ENCODE measurements around the gene IFI27L1.

The IFI27L1 gene

GRCh38 chr14:94122438-94122837 lies 41.3 kb downstream of the IFI27L1 start:
- Histone ChIP-seq H3K9me3 (peaks cover 0 to 20% (median 17%) of the 10 kb centered on the region in 3 donors), H3K4me3 (no peak overlapping the region), H3K4me1 (peaks cover 0 to 6% (median 2%) of the 10 kb centered on the region in 4 donors), H3K27ac (no peak overlapping the region), H3K36me3 (peaks cover 0 to 10% (median 0%) of the 10 kb centered on the region in 3 donors), H3K27me3 (no peaks in the 10 kb centered on the region)
- DNase-seq, result peak in 1 of 2 donors; percentile 31
- intact Hi-C loops (cut with DNase I; ENCODE audit: low total_unique reads), result no loop called here
- TF ChIP-seq, protein P1, sequence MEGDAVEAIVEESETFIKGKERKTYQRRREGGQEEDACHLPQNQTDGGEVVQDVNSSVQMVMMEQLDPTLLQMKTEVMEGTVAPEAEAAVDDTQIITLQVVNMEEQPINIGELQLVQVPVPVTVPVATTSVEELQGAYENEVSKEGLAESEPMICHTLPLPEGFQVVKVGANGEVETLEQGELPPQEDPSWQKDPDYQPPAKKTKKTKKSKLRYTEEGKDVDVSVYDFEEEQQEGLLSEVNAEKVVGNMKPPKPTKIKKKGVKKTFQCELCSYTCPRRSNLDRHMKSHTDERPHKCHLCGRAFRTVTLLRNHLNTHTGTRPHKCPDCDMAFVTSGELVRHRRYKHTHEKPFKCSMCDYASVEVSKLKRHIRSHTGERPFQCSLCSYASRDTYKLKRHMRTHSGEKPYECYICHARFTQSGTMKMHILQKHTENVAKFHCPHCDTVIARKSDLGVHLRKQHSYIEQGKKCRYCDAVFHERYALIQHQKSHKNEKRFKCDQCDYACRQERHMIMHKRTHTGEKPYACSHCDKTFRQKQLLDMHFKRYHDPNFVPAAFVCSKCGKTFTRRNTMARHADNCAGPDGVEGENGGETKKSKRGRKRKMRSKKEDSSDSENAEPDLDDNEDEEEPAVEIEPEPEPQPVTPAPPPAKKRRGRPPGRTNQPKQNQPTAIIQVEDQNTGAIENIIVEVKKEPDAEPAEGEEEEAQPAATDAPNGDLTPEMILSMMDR (IDR thresholded peaks at IDR 0.05), result no peak

DNA sequence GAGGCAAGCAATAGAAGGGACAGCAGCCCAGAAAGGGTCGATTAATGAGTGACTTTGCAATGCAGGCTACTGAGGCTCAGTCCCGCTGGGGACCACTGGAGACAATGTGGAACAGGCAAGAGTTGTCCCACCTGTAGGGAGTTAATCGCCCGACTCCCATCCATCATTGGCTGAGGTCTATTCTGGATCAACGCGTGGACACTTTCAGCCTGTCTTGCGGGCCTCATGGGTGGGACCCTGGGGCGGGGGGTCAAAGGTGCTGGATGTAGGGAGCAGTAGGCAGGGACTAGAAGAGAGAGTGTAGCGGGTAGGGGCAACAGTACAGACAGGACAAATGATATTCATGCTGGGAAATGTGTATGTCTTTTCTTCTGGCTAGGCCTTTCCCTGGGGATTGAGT lies 42.2 kb downstream of the IFI27L1 start:
- no peaks in the 10 kb centered on the region for H3K27me3 ChIP-seq
- no peak overlapping the region for H3K4me3 ChIP-seq
- peaks cover 0 to 6% (median 2%) of the 10 kb centered on the region in 4 donors for H3K4me1 ChIP-seq
- no peak overlapping the region for H3K27ac ChIP-seq
- peaks cover 0 to 20% (median 17%) of the 10 kb centered on the region in 3 donors for H3K9me3 ChIP-seq
- TF ChIP-seq, protein P1 (IDR thresholded peaks at IDR 0.05), result no peak
- peak in 1 of 2 donors; percentile 45 for DNase-seq
- H3K36me3 ChIP-seq, result peaks cover 0 to 16% (median 0%) of the 10 kb centered on the region in 3 donors
- intact Hi-C loops (cut with DNase I; ENCODE audit: low total_unique reads), result no loop called here

DNA sequence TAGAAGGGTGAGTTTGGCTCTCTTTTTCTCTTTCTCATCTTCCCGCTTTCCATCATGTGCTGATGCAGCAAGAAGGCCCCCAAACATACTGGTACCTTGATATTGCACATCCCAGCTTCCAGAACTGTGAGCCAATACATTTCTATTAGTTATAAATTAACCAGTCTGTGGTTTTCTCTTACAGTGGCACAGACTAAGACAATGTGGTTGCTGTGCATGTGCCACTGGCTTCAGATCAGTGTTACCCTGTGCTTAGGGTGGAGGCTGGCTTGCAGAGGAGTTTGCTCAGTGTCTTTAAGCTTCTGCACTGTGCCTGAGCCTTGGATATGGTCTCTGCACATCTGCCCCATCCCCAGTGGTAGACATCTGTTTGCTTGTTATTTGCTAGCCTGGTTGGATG lies 42.8 kb downstream of the IFI27L1 start:
- Histone ChIP-seq H3K27ac (no peak overlapping the region), H3K9me3 (peaks cover 0 to 20% (median 17%) of the 10 kb centered on the region in 3 donors), H3K4me1 (peaks cover 0 to 11% (median 6%) of the 10 kb centered on the region in 4 donors), H3K36me3 (peaks cover 0 to 16% (median 0%) of the 10 kb centered on the region in 3 donors), H3K4me3 (no peak overlapping the region), H3K27me3 (no peaks in the 10 kb centered on the region)
- DNase-seq, result peak in 1 of 2 donors; percentile 5
- intact Hi-C loops (cut with DNase I; ENCODE audit: low total_unique reads), result no loop called here
- TF ChIP-seq, protein P1 (IDR thresholded peaks at IDR 0.05), result no peak

DNA sequence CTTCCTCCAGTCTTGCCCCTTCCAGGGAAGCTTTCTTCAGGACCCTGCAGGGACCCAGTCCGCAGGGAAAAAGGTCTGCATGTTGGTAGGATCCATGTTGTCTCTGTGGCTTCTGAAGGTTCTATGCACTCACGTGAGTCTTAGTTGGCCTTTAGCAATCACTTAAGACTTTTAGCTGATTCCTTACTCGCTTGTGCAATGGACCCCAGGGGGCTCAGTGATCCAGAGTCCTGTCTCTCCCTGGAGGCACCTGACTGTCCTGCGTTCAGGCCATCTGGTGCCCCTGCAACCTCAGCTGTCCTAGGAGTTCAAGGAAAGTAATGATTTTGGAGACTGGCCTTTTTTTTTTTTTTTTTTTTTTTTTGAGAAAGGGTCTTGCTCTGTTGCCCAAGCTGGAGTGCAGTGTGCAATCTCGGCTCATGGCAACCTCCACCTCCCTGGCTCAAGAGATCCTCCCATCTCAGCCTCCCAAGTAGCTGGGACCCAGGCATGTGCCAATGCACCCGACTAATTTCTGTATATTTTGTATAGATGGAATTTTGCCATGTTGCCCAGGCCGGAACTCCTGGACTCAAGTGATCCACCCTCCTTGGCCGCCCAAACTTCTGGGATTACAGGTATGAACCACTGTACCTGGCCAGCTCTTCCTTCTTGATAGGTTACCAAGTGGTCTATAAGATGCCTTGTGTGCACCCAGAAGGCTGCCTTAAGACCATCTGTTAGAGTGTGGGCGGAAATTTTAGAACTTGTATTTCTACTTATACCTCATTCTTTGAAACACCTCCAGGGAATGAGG lies 43.7 kb downstream of the IFI27L1 start:
- H3K4me1 ChIP-seq, result peaks cover 0 to 20% (median 11%) of the 10 kb centered on the region in 4 donors
- TF ChIP-seq, protein P1 (IDR thresholded peaks at IDR 0.05), result no peak
- intact Hi-C loops (cut with DNase I; ENCODE audit: low total_unique reads), result no loop called here
- no peak overlapping the region for H3K27ac ChIP-seq
- H3K36me3 ChIP-seq, result peaks cover 0 to 16% (median 0%) of the 10 kb centered on the region in 3 donors
- DNase-seq, result no peak
- peaks cover 0 to 12% (median 10%) of the 10 kb centered on the region in 3 donors for H3K9me3 ChIP-seq
- no peaks in the 10 kb centered on the region for H3K27me3 ChIP-seq
- no peak overlapping the region for H3K4me3 ChIP-seq

- DNase-seq, result no peak
These were observed 44.7 kb downstream of the IFI27L1 start for GRCh38 chr14:94125659-94126418.

More at GRCh38 chr14:94125659-94126418, 44.7 kb downstream of the IFI27L1 start:
- no peaks in the 10 kb centered on the region for H3K27me3 ChIP-seq
- H3K4me3 ChIP-seq, result no peak overlapping the region
- peaks cover 0 to 27% (median 18%) of the 10 kb centered on the region in 4 donors for H3K4me1 ChIP-seq
- peaks cover 0 to 1% (median under 1%) of the 10 kb centered on the region in 3 donors for H3K9me3 ChIP-seq
- peaks cover 0 to 16% (median 0%) of the 10 kb centered on the region in 3 donors for H3K36me3 ChIP-seq
- intact Hi-C loops (cut with DNase I; ENCODE audit: low total_unique reads), result no loop called here
- TF ChIP-seq, protein P1 (IDR thresholded peaks at IDR 0.05), result no peak
- no peak overlapping the region for H3K27ac ChIP-seq

All from tibial artery (tissue), 4 donors.